Sigmoid colon (tissue), 7 donors: ENCODE results near the gene LAMA3. TPM values are rescaled to one million over a fixed set of nuclear protein-coding genes. Genes with fewer than 3 reads are reported as not detected.

Experiments
- DNase-seq: peaks from one replicate; pipeline ENCODE4 v3.0.0-alpha.2; 2019
- H3K27ac ChIP-seq, 4 donors: fragments of 200-600 bp; sonication (generic); one replicate each; pipeline ENCODE4 v1.5.1; 2016 to 2019; ENCODE audit warnings: mild to moderate bottlenecking in 1 of 4
- H3K27me3 ChIP-seq, 3 donors: fragments of 200-600 bp; sonication (generic); one replicate each; pipeline ENCODE4 v1.5.1; 2019; ENCODE audit warnings: mild to moderate bottlenecking in 1 of 3
- H3K36me3 ChIP-seq, 4 donors: fragments of 200-600 bp; sonication (generic); one replicate each; pipeline ENCODE4 v1.5.1; 2016 to 2019
- H3K4me1 ChIP-seq, 4 donors: fragments of 200-600 bp; sonication (generic); one replicate each; pipeline ENCODE4 v1.5.1; 2017 to 2019
- H3K4me3 ChIP-seq, 4 donors: fragments of 200-600 bp; sonication (generic); one replicate each; pipeline ENCODE4 v1.5.1; 2017 to 2019; ENCODE audit warnings: mild to moderate bottlenecking in 2 of 4, moderate library complexity in 1 of 4
- H3K9me3 ChIP-seq, 4 donors: fragments of 200-600 bp in 3 of 4; sonication (generic) in 3 of 4; one replicate each; pipeline versions ENCODE4 v1.5.1 to v1.6.1; 2013 to 2019
- CTCF ChIP-seq, 4 experiments: fragments of 450-650 bp in 3 of 4; fragments of 200-600 bp in 1 of 4; IDR thresholded peaks; one replicate each; pipeline ENCODE4 v1.5.1; 2016 to 2019; ENCODE audit warnings: antibody characterized with exemption in 4 of 4, mild to moderate bottlenecking in 3 of 4, moderate library complexity in 2 of 4
- EP300 ChIP-seq, 4 donors: sonication (generic); formaldehyde crosslinking; IDR thresholded peaks; one replicate each; pipeline ENCODE4 v1.6.1; 2017; ENCODE audit warnings: antibody characterized with exemption in 4 of 4
- POLR2A ChIP-seq, 2 donors: fragments of 450-650 bp; IDR thresholded peaks; one replicate each; pipeline ENCODE4 v1.6.1; 2016; ENCODE audit warnings: antibody characterized with exemption in 2 of 2, mild to moderate bottlenecking in 2 of 2, moderate library complexity in 2 of 2
- POLR2AphosphoS5 ChIP-seq, 4 donors: sonication (generic); formaldehyde crosslinking; IDR thresholded peaks; one replicate each; pipeline ENCODE4 v1.6.1; 2017; ENCODE audit warnings: antibody characterized with exemption in 4 of 4
- WGBS, 2 donors: extraction: QIAGEN DNeasy Blood & Tissue Kit; methylation state at CpG; one replicate each; pipeline ENCODE4 v1.1.7; 2013; 5-methylcytosine and 5-hydroxymethylcytosine counted together
- intact Hi-C: fragments of 100-400 bp; cut with DNase I; formaldehyde crosslinking; loops from one replicate; pipeline ENCODE4 v1.15.1; 2023
- polyA plus RNA-seq, 3 donors: library from polyadenylated mRNA; stranded (reverse); fragments of 200-250 nt; gene quantifications; one replicate each; pipeline ENCODE4 v1.2.3, GENCODE V29; 2013
- total RNA-seq, 4 donors: library from RNA; depleted of rRNA; stranded (reverse); fragments of >200 nt; gene quantifications; one replicate each; pipeline ENCODE4 v1.1.0, GENCODE V29; 2016
- donor health status: healthy with polysubstance abuse.
- donor health status: Bipolar disorder and iron deficiency.
- donor health status: healthy.

LAMA3 gene
- total and polyA plus RNA-seq, 7 donors = 6.0 to 19.9 (median 14.1) TPM

- Histone ChIP-seq H3K27ac (no peak overlapping the region), H3K4me1 (no peaks in the 10 kb centered on the region), H3K27me3 (no peaks in the 10 kb centered on the region), H3K36me3 (no peaks in the 10 kb centered on the region), H3K9me3 (no peaks in the 10 kb centered on the region), H3K4me3 (no peak overlapping the region)
- intact Hi-C loops = no loop called here
- no peak for DNase-seq
- WGBS, 2 donors = 93 to 96% methylated on average over 12 of the region's 12 CpGs
- TF ChIP-seq CTCF (IDR thresholded peaks at IDR 0.05) (no peak), POLR2AphosphoS5 (IDR thresholded peaks at IDR 0.05) (no peak), EP300 (IDR thresholded peaks at IDR 0.05) (no peak), POLR2A (IDR thresholded peaks at IDR 0.05) (no peak)
Measured at GRCh38 chr18:23921716-23922285, 232.5 kb downstream of the LAMA3 start.

GRCh38 chr18:23922939-23923338 is 233.7 kb downstream of the LAMA3 start:
- TF ChIP-seq POLR2AphosphoS5 (IDR thresholded peaks at IDR 0.05) = no peak
- Histone ChIP-seq H3K9me3 (no peaks in the 10 kb centered on the region), H3K27me3 (no peaks in the 10 kb centered on the region), H3K36me3 (no peaks in the 10 kb centered on the region), H3K4me1 (peaks cover 0 to 7% (median 5%) of the 10 kb centered on the region in 4 donors), H3K4me3 (no peak overlapping the region), H3K27ac (no peak overlapping the region)
- DNase-seq = no peak
- intact Hi-C loops = no loop called here
- WGBS, 2 donors = 89 to 93% methylated on average over 1 of the region's 1 CpG

GRCh38 chr18:23924813-23925212 is 235.6 kb downstream of the LAMA3 start:
- TF ChIP-seq EP300 (IDR thresholded peaks at IDR 0.05) = no peak
- no peak for DNase-seq
- Histone ChIP-seq H3K36me3 (no peaks in the 10 kb centered on the region), H3K27me3 (no peaks in the 10 kb centered on the region), H3K4me3 (no peak overlapping the region), H3K4me1 (peaks cover 0 to 16% (median 11%) of the 10 kb centered on the region in 4 donors), H3K27ac (no peak overlapping the region), H3K9me3 (no peaks in the 10 kb centered on the region)
- intact Hi-C loops = no loop called here
- WGBS, 2 donors = 94 to 100% methylated on average over 1 of the region's 1 CpG

- DNase-seq = no peak
- Histone ChIP-seq H3K27ac (no peak overlapping the region), H3K27me3 (no peaks in the 10 kb centered on the region), H3K4me3 (no peak overlapping the region), H3K4me1 (peaks cover 0 to 16% (median 11%) of the 10 kb centered on the region in 4 donors), H3K9me3 (no peaks in the 10 kb centered on the region), H3K36me3 (no peaks in the 10 kb centered on the region)
- intact Hi-C loops = no loop called here
- 72 to 85% methylated on average over 2 of the region's 2 CpGs for WGBS, 2 donors
- TF ChIP-seq POLR2AphosphoS5 (IDR thresholded peaks at IDR 0.05) (no peak), CTCF (IDR thresholded peaks at IDR 0.05) (no peak), POLR2A (IDR thresholded peaks at IDR 0.05) (no peak)
Measured at GRCh38 chr18:23926571-23926970, 237.3 kb downstream of the LAMA3 start.

GRCh38 chr18:23927821-23928746 is 238.8 kb downstream of the LAMA3 start:
- no peaks in the 10 kb centered on the region for H3K27me3 ChIP-seq
- peaks cover 0 to 16% (median 11%) of the 10 kb centered on the region in 4 donors for H3K4me1 ChIP-seq
- H3K36me3 ChIP-seq = no peaks in the 10 kb centered on the region
- peak overlapping the region in 3 of 4 donors; percentile 5 to 29 (median 19) for H3K27ac ChIP-seq
- no peaks in the 10 kb centered on the region for H3K9me3 ChIP-seq
- DNase-seq = no peak
- 73 to 78% methylated on average over 13 of the region's 13 CpGs for WGBS, 2 donors
- H3K4me3 ChIP-seq = peak overlapping the region in 3 of 4 donors; percentile 5 to 15 (median 7)
- intact Hi-C loops = no loop called here
- TF ChIP-seq POLR2A (IDR thresholded peaks at IDR 0.05) (no peak), CTCF (IDR thresholded peaks at IDR 0.05) (no peak), POLR2AphosphoS5 (IDR thresholded peaks at IDR 0.05) (no peak), EP300 (IDR thresholded peaks at IDR 0.05) (no peak)
